Breast epithelium (tissue), 4 donors: ENCODE data around the gene SH3BP5. TPM values are rescaled to one million over a fixed set of nuclear protein-coding genes. Genes with fewer than 3 reads are reported as not detected.

Experiments
- DNase-seq, 2 donors: peaks; one replicate each; pipeline ENCODE4 v3.0.0-alpha.2; 2019; ENCODE audit warnings: low spot score in 2 of 2
- H3K27ac ChIP-seq, 2 donors: fragments of 200-600 bp; sonication (generic) in 1 of 2; one replicate each; pipeline ENCODE4 v1.5.1; 2016 to 2019; ENCODE audit warnings: mild to moderate bottlenecking in 1 of 2
- H3K27me3 ChIP-seq, 2 donors: fragments of 200-600 bp; sonication (generic) in 1 of 2; one replicate each; pipeline versions ENCODE4 v1.5.1 to v1.6.0; 2017 to 2019; ENCODE audit warnings: control low read depth in 1 of 2, mild to moderate bottlenecking in 1 of 2
- H3K36me3 ChIP-seq: fragments of 200-600 bp; one replicate; pipeline ENCODE4 v1.5.1; 2019
- H3K4me1 ChIP-seq, 2 donors: fragments of 200-600 bp; sonication (generic); one replicate each; pipeline ENCODE4 v1.5.1; 2016 to 2019; ENCODE audit warnings: control low read depth in 1 of 2
- H3K4me3 ChIP-seq, 3 donors: fragments of 200-600 bp; sonication (generic); 1 replicate in 2 of 3; 2 replicates in 1 of 3; pipeline ENCODE4 v1.5.1; 2016 to 2019; ENCODE audit warnings: mild to moderate bottlenecking in 3 of 3, moderate library complexity in 2 of 3
- H3K9me3 ChIP-seq, 2 donors: fragments of 200-600 bp; sonication (generic) in 1 of 2; one replicate each; pipeline ENCODE4 v1.5.1; 2016 to 2019; ENCODE audit warnings: control low read depth in 1 of 2
- CTCF ChIP-seq, 3 donors: fragments of 450-650 bp; IDR thresholded peaks; one replicate each; pipeline ENCODE4 v1.5.1; 2016 to 2017; ENCODE audit warnings: antibody characterized with exemption in 3 of 3, mild to moderate bottlenecking in 3 of 3, moderate library complexity in 3 of 3
- POLR2A ChIP-seq: fragments of 450-650 bp; IDR thresholded peaks from one replicate; pipeline ENCODE4 v1.6.1; 2016; ENCODE audit warnings: antibody characterized with exemption, mild to moderate bottlenecking, moderate library complexity
- POLR2AphosphoS5 ChIP-seq, 3 donors: sonication (generic); formaldehyde crosslinking; IDR thresholded peaks; one replicate each; pipeline ENCODE4 v1.6.1; 2017; ENCODE audit warnings: antibody characterized with exemption in 3 of 3
- intact Hi-C: fragments of 100-400 bp; cut with DNase I; formaldehyde crosslinking; loops from one replicate; pipeline ENCODE4 v1.15.1; 2023; ENCODE audit warnings: low total_unique reads
- total RNA-seq, 3 donors: library from RNA; depleted of rRNA; stranded (reverse); fragments of >200 nt; gene quantifications; one replicate each; pipeline ENCODE4 v1.1.0, GENCODE V29; 2016

The SH3BP5 gene
- total RNA-seq, 3 donors from 2014 or later, result 56.9 to 96.2 (median 83.2) TPM

- H3K4me3 ChIP-seq, result no peak overlapping the region
- no peaks in the 10 kb centered on the region for H3K27me3 ChIP-seq
- TF ChIP-seq POLR2AphosphoS5 (IDR thresholded peaks at IDR 0.05), result no peak
- no peak for TF ChIP-seq CTCF (IDR thresholded peaks at IDR 0.05)
- no peak for TF ChIP-seq POLR2A
- H3K36me3 ChIP-seq, result no peaks in the 10 kb centered on the region
- no peak for DNase-seq
- no peaks in the 10 kb centered on the region for H3K9me3 ChIP-seq
- no peak overlapping the region for H3K27ac ChIP-seq
- intact Hi-C loops, result no loop called here
- peaks cover 0 to 8% of the 10 kb centered on the region in 2 donors for H3K4me1 ChIP-seq
Measured at GRCh38 chr3:15211937-15212336, 120.4 kb downstream of the SH3BP5 start.

- H3K4me1 ChIP-seq, result peaks cover 0 to 8% of the 10 kb centered on the region in 2 donors
- H3K4me3 ChIP-seq, result peak overlapping the region; percentile 73 to 94 (median 85)
- no peak for TF ChIP-seq CTCF (IDR thresholded peaks at IDR 0.05)
- no peak for TF ChIP-seq POLR2AphosphoS5 (IDR thresholded peaks at IDR 0.05)
- TF ChIP-seq POLR2A, result no peak
- intact Hi-C loops, result loop anchor here (10.0 kb wide), 1 partner anchor 263 kb away; the partner anchor contains the start of gene NR2C2
- H3K9me3 ChIP-seq, result no peaks in the 10 kb centered on the region
- H3K27me3 ChIP-seq, result no peaks in the 10 kb centered on the region
- peak overlapping the region in 1 of 2 donors; percentile 98 for H3K27ac ChIP-seq
- no peaks in the 10 kb centered on the region for H3K36me3 ChIP-seq
- no peak for DNase-seq
Measured at GRCh38 chr3:15207836-15208504, 124.4 kb downstream of the SH3BP5 start.

GRCh38 chr3:15206662-15207576 lies 125.5 kb downstream of the SH3BP5 start:
- Histone ChIP-seq H3K27me3 (no peaks in the 10 kb centered on the region), H3K4me3 (peak overlapping the region; percentile 73 to 94 (median 85)), H3K27ac (peak overlapping the region; percentile 95 to 98), H3K9me3 (no peaks in the 10 kb centered on the region), H3K36me3 (no peaks in the 10 kb centered on the region), H3K4me1 (peaks cover 0 to 8% of the 10 kb centered on the region in 2 donors)
- TF ChIP-seq POLR2A (no peak), CTCF (IDR thresholded peaks at IDR 0.05) (no peak), POLR2AphosphoS5 (IDR thresholded peaks at IDR 0.05) (peak in 1 of 3 donors; percentile 30)
- DNase-seq, result peak; percentile 26 to 60
- intact Hi-C loops, result loop anchor here (10.0 kb wide), 1 partner anchor 262 kb away; the partner anchor contains the start of gene NR2C2

- H3K27me3 ChIP-seq, result no peaks in the 10 kb centered on the region
- peak; percentile 94 for DNase-seq
- peak within 1 kb of the TSS; percentile 73 to 94 (median 85) for H3K4me3 ChIP-seq
- H3K9me3 ChIP-seq, result no peaks in the 10 kb centered on the region
- intact Hi-C loops, result loop anchor here (10.0 kb wide), 1 partner anchor 261 kb away; the partner anchor contains the start of gene NR2C2
- peak within 1 kb of the TSS; percentile 95 to 98 for H3K27ac ChIP-seq
- peaks cover 0 to 8% of the 10 kb centered on the region in 2 donors for H3K4me1 ChIP-seq
- no peaks in the 10 kb centered on the region for H3K36me3 ChIP-seq
- peak; percentile 49 to 91 (median 66) for TF ChIP-seq POLR2AphosphoS5 (IDR thresholded peaks at IDR 0.05)
- TF ChIP-seq POLR2A, result peak; percentile 71
- peak in 1 of 3 donors; percentile 42 for TF ChIP-seq CTCF (IDR thresholded peaks at IDR 0.05)
Measured at GRCh38 chr3:15205934-15206661, 126.3 kb downstream of the SH3BP5 start, which contains the start of gene CAPN7. Gene CAPN7, plus strand, starts transcription at chr3:15206246. Its CDS starts 250 bp downstream, at chr3:15206496.
